DMS153 (cell line): ENCODE results near the gene LRRC1.

Experiments
- DNase-seq: peaks from one replicate; lab custom pipeline; 2025; lab: John Stamatoyannopoulos, UW

Gene LRRC1

GRCh38 chr6:53792973-53793317, 1.9 kb upstream of the LRRC1 start:
- no peak for DNase-seq

- peak; percentile 25 for DNase-seq
These were observed 1.3 kb upstream of the LRRC1 start for GRCh38 chr6:53793318-53794136.

- peak; percentile 64 for DNase-seq
These were observed 577 bp upstream of the LRRC1 start for GRCh38 chr6:53794137-53794719.

- no peak for DNase-seq
These were observed 516 bp downstream of the LRRC1 start for GRCh38 chr6:53795340-53795701.

GRCh38 chr6:53795702-53796450, 1.1 kb downstream of the LRRC1 start:
- no peak for DNase-seq

- DNase-seq: no peak
These were observed 1.6 kb downstream of the LRRC1 start for GRCh38 chr6:53796451-53796780.

GRCh38 chr6:53796791-53797190, 2.0 kb downstream of the LRRC1 start:
- DNase-seq: no peak

GRCh38 chr6:53797304-53797703, 2.5 kb downstream of the LRRC1 start:
- DNase-seq: no peak

- DNase-seq: no peak
These were observed 4.5 kb downstream of the LRRC1 start for GRCh38 chr6:53799340-53799739.

- DNase-seq: no peak
These were observed 6.2 kb downstream of the LRRC1 start for GRCh38 chr6:53801022-53801421.

GRCh38 chr6:53802582-53802981, 7.8 kb downstream of the LRRC1 start:
- DNase-seq: no peak

GRCh38 chr6:53803081-53803860, 8.5 kb downstream of the LRRC1 start:
- no peak for DNase-seq

- no peak for DNase-seq
These were observed 10.2 kb downstream of the LRRC1 start for GRCh38 chr6:53805016-53805415.

- no peak for DNase-seq
These were observed 10.9 kb downstream of the LRRC1 start for GRCh38 chr6:53805725-53806124.

GRCh38 chr6:53807606-53808005, 12.8 kb downstream of the LRRC1 start:
- peak; percentile 8 for DNase-seq

- DNase-seq: no peak
These were observed 13.6 kb downstream of the LRRC1 start for GRCh38 chr6:53808302-53808881.

- no peak for DNase-seq
These were observed 14.9 kb downstream of the LRRC1 start for GRCh38 chr6:53809691-53810090.

- peak; percentile 92 for DNase-seq
These were observed 16.3 kb downstream of the LRRC1 start for GRCh38 chr6:53811082-53811481.

GRCh38 chr6:53811746-53812145, 16.9 kb downstream of the LRRC1 start:
- DNase-seq: no peak

GRCh38 chr6:53813096-53813495, 18.3 kb downstream of the LRRC1 start:
- no peak for DNase-seq

GRCh38 chr6:53813801-53814200, 19.0 kb downstream of the LRRC1 start:
- DNase-seq: no peak

GRCh38 chr6:53814353-53814752, 19.5 kb downstream of the LRRC1 start:
- no peak for DNase-seq
